Calu3 (cell line): ENCODE data around the gene RPS25. TPM values are rescaled to one million over a fixed set of nuclear protein-coding genes. Genes with fewer than 3 reads are reported as not detected.

Source experiments
- BruUV-seq: library from RNA; stranded (reverse); fragments of 400-500 nt; replicated peaks from 2 replicates; lab custom pipeline; 2021; lab: Mats Ljungman, UMichigan
- CTCF ChIA-PET: fragments of 300-600 bp; sonication (Branson Sonifier 250); formaldehyde crosslinking; loops from one replicate; lab custom pipeline; 2022; ENCODE audit warnings: antibody characterized with exemption; lab: Charles Lee
- DNase-seq: peaks from one replicate; pipeline ENCODE4 v3.0.0; 2022
- H3K27ac Mint-ChIP-seq: one replicate; pipeline ENCODE4 v1.8.0; 2022; ENCODE audit warnings: mixed read lengths; ENCODE audit not compliant: unreplicated experiment
- H3K27me3 Mint-ChIP-seq: one replicate; pipeline ENCODE4 v1.8.0; 2022; ENCODE audit warnings: mixed read lengths; ENCODE audit not compliant: unreplicated experiment
- H3K36me3 Mint-ChIP-seq: one replicate; pipeline ENCODE4 v1.8.0; 2022; ENCODE audit warnings: mild to moderate bottlenecking, moderate library complexity, mixed read lengths; ENCODE audit not compliant: insufficient read depth, unreplicated experiment
- H3K4me1 Mint-ChIP-seq: one replicate; pipeline ENCODE4 v1.8.0; 2022; ENCODE audit warnings: mild to moderate bottlenecking, low read depth, mixed read lengths; ENCODE audit not compliant: unreplicated experiment
- H3K4me3 Mint-ChIP-seq: one replicate; pipeline ENCODE4 v1.8.0; 2022; ENCODE audit warnings: mild to moderate bottlenecking, low read depth, moderate library complexity, mixed read lengths; ENCODE audit not compliant: unreplicated experiment
- H3K9me3 Mint-ChIP-seq: one replicate; pipeline ENCODE4 v1.8.0; 2022; ENCODE audit warnings: low read depth, mixed read lengths; ENCODE audit not compliant: unreplicated experiment
- intact Hi-C: fragments of 100-400 bp; cut with micrococcal nuclease; formaldehyde crosslinking; loops from one replicate; pipeline ENCODE4 v1.10.0; 2022; ENCODE audit not compliant: unreplicated experiment
- total RNA-seq: library from RNA; stranded (reverse); gene quantifications from 2 replicates; pipeline ENCODE4 v1.2.3, GENCODE V29; 2022
- TF ChIP-seq, protein P1 (sequence below): fragments of 200-600 bp; IDR thresholded peaks from one replicate; pipeline ENCODE4 v1.8.0; 2022; ENCODE audit warnings: antibody characterized with exemption; ENCODE audit not compliant: unreplicated experiment

The RPS25 gene
- total RNA-seq, 1 experiment from 2014 or later: 510 TPM

DNA sequence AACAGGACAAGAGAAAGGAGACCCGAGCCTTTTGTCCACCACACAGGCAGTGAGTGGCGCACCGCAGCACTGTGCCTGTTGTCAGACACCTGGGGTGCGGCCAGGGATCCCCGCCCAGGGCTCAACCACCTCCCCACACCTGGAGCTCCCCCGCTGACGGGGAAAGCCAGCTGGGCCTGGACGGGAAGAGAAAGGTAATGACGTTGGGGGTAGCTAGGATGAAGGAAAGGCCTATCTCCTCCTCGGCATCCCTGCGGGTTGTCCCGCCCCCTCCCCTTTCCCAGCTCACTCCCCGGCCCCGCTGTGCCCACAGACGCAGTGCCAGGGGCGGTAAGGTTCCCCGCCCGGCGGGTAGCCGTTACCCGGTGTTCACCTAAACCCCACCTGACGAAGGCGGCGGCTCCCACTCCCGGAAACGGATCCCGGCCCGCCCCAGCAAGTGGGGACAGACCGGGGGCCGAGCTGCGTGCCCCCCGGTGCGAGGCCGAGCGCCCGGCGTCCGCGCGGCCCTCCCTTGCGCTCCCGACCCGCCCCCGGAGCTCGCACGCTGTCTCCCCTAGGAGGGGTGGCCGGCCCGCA, 38.4 kb upstream of the RPS25 start:
- peak; percentile 28 for DNase-seq
- TF ChIP-seq, protein P1, sequence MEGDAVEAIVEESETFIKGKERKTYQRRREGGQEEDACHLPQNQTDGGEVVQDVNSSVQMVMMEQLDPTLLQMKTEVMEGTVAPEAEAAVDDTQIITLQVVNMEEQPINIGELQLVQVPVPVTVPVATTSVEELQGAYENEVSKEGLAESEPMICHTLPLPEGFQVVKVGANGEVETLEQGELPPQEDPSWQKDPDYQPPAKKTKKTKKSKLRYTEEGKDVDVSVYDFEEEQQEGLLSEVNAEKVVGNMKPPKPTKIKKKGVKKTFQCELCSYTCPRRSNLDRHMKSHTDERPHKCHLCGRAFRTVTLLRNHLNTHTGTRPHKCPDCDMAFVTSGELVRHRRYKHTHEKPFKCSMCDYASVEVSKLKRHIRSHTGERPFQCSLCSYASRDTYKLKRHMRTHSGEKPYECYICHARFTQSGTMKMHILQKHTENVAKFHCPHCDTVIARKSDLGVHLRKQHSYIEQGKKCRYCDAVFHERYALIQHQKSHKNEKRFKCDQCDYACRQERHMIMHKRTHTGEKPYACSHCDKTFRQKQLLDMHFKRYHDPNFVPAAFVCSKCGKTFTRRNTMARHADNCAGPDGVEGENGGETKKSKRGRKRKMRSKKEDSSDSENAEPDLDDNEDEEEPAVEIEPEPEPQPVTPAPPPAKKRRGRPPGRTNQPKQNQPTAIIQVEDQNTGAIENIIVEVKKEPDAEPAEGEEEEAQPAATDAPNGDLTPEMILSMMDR: no peak
- H3K4me3 Mint-ChIP-seq: peak overlapping the region; percentile 89
- intact Hi-C loops: no loop called here
- BruUV-seq: no TSS peak
- H3K27me3 Mint-ChIP-seq: no peaks in the 10 kb centered on the region
- H3K27ac Mint-ChIP-seq: peak overlapping the region; percentile 96
- H3K4me1 Mint-ChIP-seq: peaks cover 8% of the 10 kb centered on the region
- H3K9me3 Mint-ChIP-seq: no peaks in the 10 kb centered on the region
- CTCF ChIA-PET: interaction anchor here (0.6 to 0.9 kb wide), 3 partner anchors 23 to 259 kb away, joined by 3 to 5 read pairs (median 3); no protein-coding TSS in a partner anchor
- H3K36me3 Mint-ChIP-seq: peaks cover 69% of the 10 kb centered on the region

DNA sequence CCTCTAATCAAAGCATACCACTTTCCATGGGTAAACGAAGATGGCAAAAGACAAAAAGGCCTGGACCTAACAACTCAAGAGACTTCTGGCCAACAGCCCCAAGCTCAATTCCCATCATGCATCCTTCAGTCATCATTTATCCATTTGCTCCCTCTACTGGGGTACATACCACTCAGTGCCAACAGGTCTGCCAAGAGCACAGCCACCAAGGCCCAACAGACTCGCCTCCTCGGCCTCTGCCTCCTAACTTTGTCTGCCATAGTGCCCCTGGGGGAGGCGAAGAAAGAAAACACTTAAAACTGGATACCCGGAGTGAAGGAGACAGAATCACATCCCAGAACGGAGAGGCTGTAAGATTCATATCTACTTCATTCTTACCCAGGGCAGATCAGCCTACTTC, 37.8 kb upstream of the RPS25 start:
- CTCF ChIA-PET: interaction anchor here (0.6 to 0.9 kb wide), 2 partner anchors 23 to 259 kb away, joined by 3 to 5 read pairs; no protein-coding TSS in a partner anchor
- TF ChIP-seq, protein P1: no peak
- H3K27ac Mint-ChIP-seq: peak overlapping the region; percentile 96
- no peaks in the 10 kb centered on the region for H3K9me3 Mint-ChIP-seq
- H3K27me3 Mint-ChIP-seq: no peaks in the 10 kb centered on the region
- H3K4me1 Mint-ChIP-seq: peaks cover 8% of the 10 kb centered on the region
- peaks cover 75% of the 10 kb centered on the region for H3K36me3 Mint-ChIP-seq
- no TSS peak for BruUV-seq
- intact Hi-C loops: no loop called here
- H3K4me3 Mint-ChIP-seq: peak overlapping the region; percentile 89
- no peak for DNase-seq

DNA sequence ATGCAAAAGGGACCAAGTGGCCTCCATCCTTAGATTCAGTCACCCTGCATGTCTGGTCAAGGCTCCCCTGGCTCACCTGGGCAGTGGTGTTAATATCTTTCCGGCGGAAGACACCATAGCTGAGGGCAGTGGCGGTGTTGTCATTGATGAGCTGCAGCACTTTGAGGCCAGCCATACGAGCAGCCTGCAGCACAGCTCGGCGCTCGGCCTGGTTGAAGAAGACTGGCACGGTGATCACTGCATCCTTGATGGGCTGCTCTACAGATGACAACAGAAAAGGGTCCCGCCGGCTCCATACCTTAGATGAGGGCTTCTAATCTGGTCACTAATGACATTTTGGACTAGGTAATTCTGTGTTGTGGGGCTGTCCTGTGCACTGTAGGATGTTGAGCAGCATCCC, 36.3 kb upstream of the RPS25 start:
- BruUV-seq: no TSS peak
- H3K36me3 Mint-ChIP-seq: peaks cover 88% of the 10 kb centered on the region

DNA sequence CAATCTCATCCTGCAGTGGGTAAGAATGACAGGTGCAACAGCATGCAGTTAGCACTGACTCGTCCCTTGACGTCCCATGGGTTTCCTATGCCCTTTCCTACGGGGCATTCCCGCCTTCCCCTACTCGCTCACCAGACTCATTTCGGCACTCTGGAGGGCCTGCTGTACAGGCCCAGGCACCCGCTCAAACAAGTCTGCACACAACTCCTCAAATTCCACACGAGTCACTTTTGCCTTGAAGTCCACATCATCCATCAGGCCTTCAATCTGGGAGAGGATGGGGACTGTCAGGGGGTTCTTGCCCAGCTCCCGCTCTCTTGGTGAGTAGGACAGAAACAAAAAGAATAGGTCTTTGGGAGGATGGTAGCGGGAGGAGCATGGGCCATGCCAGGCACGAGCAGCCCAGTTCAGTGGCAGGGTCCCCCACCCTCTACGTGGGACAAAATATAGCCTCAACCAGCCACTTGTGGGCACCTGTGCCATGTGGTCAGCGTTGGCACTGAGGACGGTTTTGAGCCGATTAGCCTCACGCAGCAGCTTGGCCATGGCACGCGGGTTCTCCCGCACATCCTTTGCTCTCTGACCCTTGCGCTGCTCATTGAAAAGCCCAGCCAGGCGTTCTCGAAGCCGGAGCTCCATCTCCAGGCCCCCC, 34.1 kb upstream of the RPS25 start:
- no TSS peak for BruUV-seq
- no peaks in the 10 kb centered on the region for H3K9me3 Mint-ChIP-seq
- no peak overlapping the region for H3K4me3 Mint-ChIP-seq
- no peaks in the 10 kb centered on the region for H3K27me3 Mint-ChIP-seq
- intact Hi-C loops: no loop called here
- peaks cover 8% of the 10 kb centered on the region for H3K4me1 Mint-ChIP-seq
- TF ChIP-seq, protein P1: no peak
- CTCF ChIA-PET: no interaction called here
- DNase-seq: no peak
- H3K27ac Mint-ChIP-seq: no peak overlapping the region
- peaks cover 88% of the 10 kb centered on the region for H3K36me3 Mint-ChIP-seq

More for the DNA sequence above, 36.3 kb upstream of the RPS25 start:
- Mint-ChIP-seq H3K4me3 (no peak overlapping the region), H3K27ac (no peak overlapping the region), H3K9me3 (no peaks in the 10 kb centered on the region), H3K4me1 (peaks cover 8% of the 10 kb centered on the region), H3K27me3 (no peaks in the 10 kb centered on the region)
- DNase-seq: no peak
- CTCF ChIA-PET: no interaction called here
- intact Hi-C loops: no loop called here
- TF ChIP-seq, protein P1: no peak
